Tibial nerve (tissue), 4 donors: Measurements from ENCODE around the gene ZNF263. TPM values are rescaled to one million over a fixed set of nuclear protein-coding genes. Genes with fewer than 3 reads are reported as not detected.

Source experiments
- DNase-seq, 2 donors: peaks; one replicate each; pipeline ENCODE4 v3.0.0-alpha.2; 2019; ENCODE audit warnings: low spot score in 2 of 2
- H3K27ac ChIP-seq, 4 donors: fragments of 200-600 bp; sonication (generic) in 3 of 4; one replicate each; pipeline ENCODE4 v1.5.1; 2017 to 2019; ENCODE audit warnings: mild to moderate bottlenecking in 1 of 4
- H3K27me3 ChIP-seq, 2 donors: fragments of 200-600 bp; sonication (generic) in 1 of 2; one replicate each; pipeline versions ENCODE4 v1.5.1 to v1.6.0; 2017 to 2019
- H3K36me3 ChIP-seq, 3 donors: fragments of 200-600 bp; sonication (generic); one replicate each; pipeline ENCODE4 v1.5.1; 2018 to 2019
- H3K4me1 ChIP-seq, 4 donors: fragments of 200-600 bp; sonication (generic) in 3 of 4; one replicate each; pipeline ENCODE4 v1.5.1; 2017 to 2019
- H3K4me3 ChIP-seq, 4 donors: fragments of 200-600 bp; sonication (generic) in 3 of 4; one replicate each; pipeline ENCODE4 v1.5.1; 2017 to 2019; ENCODE audit warnings: mild to moderate bottlenecking in 1 of 4, moderate library complexity in 1 of 4
- H3K9me3 ChIP-seq, 4 donors: fragments of 200-600 bp; sonication (generic) in 3 of 4; one replicate each; pipeline ENCODE4 v1.5.1; 2017 to 2019
- EP300 ChIP-seq, 2 donors: sonication (generic); formaldehyde crosslinking; IDR thresholded peaks; one replicate each; pipeline ENCODE4 v1.6.1; 2017; ENCODE audit warnings: antibody characterized with exemption in 2 of 2, mild to moderate bottlenecking in 1 of 2
- POLR2A ChIP-seq, 2 donors: fragments of 450-650 bp; IDR thresholded peaks; one replicate each; pipeline ENCODE4 v1.6.1; 2017; ENCODE audit warnings: antibody characterized with exemption in 2 of 2, mild to moderate bottlenecking in 2 of 2, moderate library complexity in 2 of 2
- whole genome bisulfite sequencing, 2 donors: methylation state at CpG; one replicate each; pipeline ENCODE4 v1.1.5; 2018; 5-methylcytosine and 5-hydroxymethylcytosine counted together
- total RNA-seq, 4 donors: library from RNA; depleted of rRNA; stranded (reverse); fragments of >200 nt; gene quantifications; one replicate each; pipeline ENCODE4 v1.1.0, GENCODE V29; 2016
- TF ChIP-seq, protein P1 (sequence below), 5 experiments: fragments of 200-600 bp in 3 of 5; fragments of 450-650 bp in 2 of 5; sonication (generic) in 3 of 5; IDR thresholded peaks; one replicate each; pipeline ENCODE4 v1.5.1; 2016 to 2019; ENCODE audit warnings: antibody characterized with exemption in 5 of 5, mild to moderate bottlenecking in 3 of 5, moderate library complexity in 2 of 5

The ZNF263 gene
- total RNA-seq, 4 donors from 2014 or later, result 37.3 to 66.0 (median 55.5) TPM

DNA sequence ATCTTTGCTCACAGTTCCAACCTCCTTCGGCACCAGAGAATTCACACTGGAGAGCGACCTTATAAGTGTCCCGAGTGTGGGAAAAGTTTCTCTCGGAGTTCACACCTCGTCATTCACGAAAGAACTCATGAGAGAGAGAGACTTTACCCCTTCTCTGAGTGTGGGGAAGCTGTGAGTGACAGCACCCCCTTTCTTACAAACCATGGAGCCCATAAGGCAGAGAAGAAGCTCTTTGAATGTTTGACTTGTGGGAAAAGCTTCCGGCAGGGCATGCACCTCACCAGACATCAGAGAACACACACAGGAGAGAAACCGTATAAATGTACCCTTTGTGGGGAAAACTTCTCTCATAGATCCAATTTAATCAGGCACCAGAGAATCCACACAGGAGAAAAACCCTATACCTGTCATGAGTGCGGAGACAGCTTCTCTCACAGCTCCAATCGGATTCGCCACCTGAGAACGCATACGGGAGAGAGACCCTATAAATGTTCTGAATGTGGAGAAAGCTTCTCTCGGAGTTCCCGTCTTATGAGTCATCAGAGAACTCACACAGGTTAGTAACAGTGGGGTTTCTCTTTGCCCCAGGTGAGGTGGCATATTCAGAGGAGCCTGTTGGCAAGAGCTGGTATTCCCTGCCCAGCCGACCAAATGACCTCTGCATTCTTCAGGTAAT, 6.8 kb downstream of the ZNF263 start:
- H3K36me3 ChIP-seq, result peaks cover 14 to 100% (median 48%) of the 10 kb centered on the region in 3 donors
- peaks cover 15 to 99% (median 46%) of the 10 kb centered on the region in 4 donors for H3K9me3 ChIP-seq
- 96 to 98% methylated on average over 16 of the region's 16 CpGs for WGBS, 2 donors
- no peak for DNase-seq
- H3K27me3 ChIP-seq, result no peaks in the 10 kb centered on the region
- H3K27ac ChIP-seq, result no peak overlapping the region
- no peak for TF ChIP-seq EP300 (IDR thresholded peaks at IDR 0.05)
- TF ChIP-seq, protein P1, sequence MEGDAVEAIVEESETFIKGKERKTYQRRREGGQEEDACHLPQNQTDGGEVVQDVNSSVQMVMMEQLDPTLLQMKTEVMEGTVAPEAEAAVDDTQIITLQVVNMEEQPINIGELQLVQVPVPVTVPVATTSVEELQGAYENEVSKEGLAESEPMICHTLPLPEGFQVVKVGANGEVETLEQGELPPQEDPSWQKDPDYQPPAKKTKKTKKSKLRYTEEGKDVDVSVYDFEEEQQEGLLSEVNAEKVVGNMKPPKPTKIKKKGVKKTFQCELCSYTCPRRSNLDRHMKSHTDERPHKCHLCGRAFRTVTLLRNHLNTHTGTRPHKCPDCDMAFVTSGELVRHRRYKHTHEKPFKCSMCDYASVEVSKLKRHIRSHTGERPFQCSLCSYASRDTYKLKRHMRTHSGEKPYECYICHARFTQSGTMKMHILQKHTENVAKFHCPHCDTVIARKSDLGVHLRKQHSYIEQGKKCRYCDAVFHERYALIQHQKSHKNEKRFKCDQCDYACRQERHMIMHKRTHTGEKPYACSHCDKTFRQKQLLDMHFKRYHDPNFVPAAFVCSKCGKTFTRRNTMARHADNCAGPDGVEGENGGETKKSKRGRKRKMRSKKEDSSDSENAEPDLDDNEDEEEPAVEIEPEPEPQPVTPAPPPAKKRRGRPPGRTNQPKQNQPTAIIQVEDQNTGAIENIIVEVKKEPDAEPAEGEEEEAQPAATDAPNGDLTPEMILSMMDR (IDR thresholded peaks at IDR 0.05), result no peak
- peaks cover 0 to 7% (median 0%) of the 10 kb centered on the region in 4 donors for H3K4me1 ChIP-seq
- no peak overlapping the region for H3K4me3 ChIP-seq

DNA sequence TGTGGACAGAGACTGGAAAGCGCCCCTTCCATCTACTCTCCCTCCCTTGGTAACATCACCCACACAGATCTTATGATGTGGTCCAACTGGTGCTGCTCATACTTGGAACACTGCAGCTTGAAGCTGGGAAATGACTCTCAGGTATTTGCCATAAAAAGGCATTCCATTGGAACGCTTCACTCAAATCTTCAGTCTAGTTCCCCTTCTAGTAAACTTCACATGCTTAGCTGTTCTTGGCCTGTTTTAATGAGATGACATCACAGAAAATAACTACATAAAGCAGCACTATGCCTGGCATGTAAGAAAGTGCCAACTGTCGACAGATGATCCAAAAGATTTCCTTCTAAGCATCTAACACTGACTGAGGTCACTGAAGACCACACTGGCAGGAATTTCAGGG, 9.3 kb downstream of the ZNF263 start:
- Histone ChIP-seq H3K4me1 (no peaks in the 10 kb centered on the region), H3K27me3 (no peaks in the 10 kb centered on the region), H3K9me3 (peaks cover 15 to 100% (median 60%) of the 10 kb centered on the region in 4 donors), H3K27ac (no peak overlapping the region), H3K4me3 (no peak overlapping the region), H3K36me3 (peaks cover 7 to 100% (median 38%) of the 10 kb centered on the region in 3 donors)
- TF ChIP-seq POLR2A (IDR thresholded peaks at IDR 0.05) (no peak), EP300 (IDR thresholded peaks at IDR 0.05) (no peak)
- TF ChIP-seq, protein P1 (IDR thresholded peaks at IDR 0.05), result no peak
- WGBS, 2 donors, result 88 to 92% methylated on average over 3 of the region's 3 CpGs
- DNase-seq, result no peak

DNA sequence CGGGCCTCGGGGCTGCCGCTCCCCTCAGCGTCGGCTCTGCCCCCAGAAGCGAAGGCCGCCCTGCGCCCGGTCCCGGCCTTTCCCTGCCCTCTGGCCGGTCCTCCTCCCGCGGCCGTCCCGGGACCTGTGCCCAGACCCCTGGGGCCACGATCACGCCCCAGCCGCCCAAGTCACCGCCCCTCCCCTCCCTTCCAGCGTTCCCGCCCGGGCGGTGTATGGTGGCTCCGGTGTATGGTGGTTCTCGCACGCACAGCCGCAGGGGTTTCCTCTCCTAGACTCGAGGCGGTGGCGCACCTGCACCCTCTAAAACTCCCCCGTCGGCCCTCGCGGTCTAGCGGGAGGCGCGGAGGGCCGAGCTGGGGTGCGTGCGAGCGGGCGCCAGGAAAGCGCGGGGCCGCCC, 11.9 kb downstream of the ZNF263 start:
- H3K4me1 ChIP-seq, result no peaks in the 10 kb centered on the region
- H3K4me3 ChIP-seq, result no peak overlapping the region
- H3K9me3 ChIP-seq, result peaks cover 1 to 100% (median 55%) of the 10 kb centered on the region in 4 donors
- H3K36me3 ChIP-seq, result peaks cover 0 to 97% (median 18%) of the 10 kb centered on the region in 3 donors
- TF ChIP-seq EP300 (IDR thresholded peaks at IDR 0.05), result no peak
- TF ChIP-seq, protein P1 (IDR thresholded peaks at IDR 0.05), result no peak
- no peak for TF ChIP-seq POLR2A (IDR thresholded peaks at IDR 0.05)
- no peaks in the 10 kb centered on the region for H3K27me3 ChIP-seq
- no peak overlapping the region for H3K27ac ChIP-seq
- 41 to 53% methylated on average over 18 to 36 of the region's 45 CpGs for WGBS, 2 donors
- DNase-seq, result no peak

DNA sequence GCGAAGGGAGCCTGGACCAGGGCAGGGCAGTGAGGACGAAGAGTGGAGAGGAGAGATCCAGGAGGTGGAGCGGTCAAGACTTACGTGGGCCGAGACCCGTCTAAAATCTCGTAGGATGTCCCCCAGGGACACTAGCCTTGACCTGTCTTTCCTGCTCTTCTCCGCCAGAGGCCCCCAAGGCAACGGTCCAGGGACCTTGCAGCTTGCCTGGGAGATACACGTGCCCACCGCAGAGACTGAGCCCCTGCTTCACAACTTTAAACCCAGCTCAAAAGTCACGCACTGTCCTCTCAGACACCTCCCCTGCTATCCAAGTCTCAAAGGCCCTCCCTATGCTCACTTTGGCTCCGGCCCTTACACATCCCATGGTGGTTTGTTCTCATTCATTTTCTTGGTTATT, 12.5 kb downstream of the ZNF263 start:
- Histone ChIP-seq H3K4me3 (no peak overlapping the region), H3K4me1 (no peaks in the 10 kb centered on the region), H3K36me3 (peaks cover 0 to 97% (median 12%) of the 10 kb centered on the region in 3 donors)

DNA sequence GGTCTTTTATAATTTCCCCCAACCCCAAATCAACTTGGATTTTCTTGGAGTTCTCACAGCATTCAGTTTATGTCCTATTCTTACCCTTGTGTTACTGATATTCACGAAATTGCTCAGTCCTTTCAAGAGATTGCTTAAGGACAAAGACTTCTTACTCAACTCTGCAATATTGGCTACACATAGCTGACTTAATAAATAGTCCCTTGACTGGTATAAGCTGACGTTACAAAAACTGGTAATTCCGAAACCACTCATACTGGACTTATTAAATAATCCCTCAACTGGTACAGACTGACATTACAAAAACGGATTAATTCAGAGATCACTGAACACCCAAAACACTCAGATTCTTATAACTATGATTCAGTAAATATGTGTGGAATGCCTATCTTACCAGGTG, 21.1 kb downstream of the ZNF263 start:
- Histone ChIP-seq H3K9me3 (peaks cover 0 to 88% (median 33%) of the 10 kb centered on the region in 4 donors), H3K36me3 (peaks cover 8 to 74% (median 12%) of the 10 kb centered on the region in 3 donors), H3K4me1 (peaks cover 0 to 24% (median 13%) of the 10 kb centered on the region in 4 donors), H3K27me3 (no peaks in the 10 kb centered on the region), H3K27ac (peak overlapping the region in 1 of 4 donors; percentile 88), H3K4me3 (peak overlapping the region; percentile 65 to 85 (median 76))
- TF ChIP-seq, protein P1 (IDR thresholded peaks at IDR 0.05), result no peak
- DNase-seq, result no peak
- WGBS, 2 donors, result 64 to 73% methylated on average over 4 of the region's 4 CpGs

More for the DNA sequence above, 12.5 kb downstream of the ZNF263 start:
- Histone ChIP-seq H3K9me3 (peaks cover 0 to 100% (median 52%) of the 10 kb centered on the region in 4 donors), H3K27ac (no peak overlapping the region), H3K27me3 (no peaks in the 10 kb centered on the region)
- TF ChIP-seq EP300 (IDR thresholded peaks at IDR 0.05) (no peak), POLR2A (IDR thresholded peaks at IDR 0.05) (no peak)
- TF ChIP-seq, protein P1 (IDR thresholded peaks at IDR 0.05), result no peak
- WGBS, 2 donors, result 51 to 54% methylated on average over 13 of the region's 13 CpGs
- no peak for DNase-seq
